Measurements from ENCODE around the gene SH3GLB2. TPM values are rescaled to one million over a fixed set of nuclear protein-coding genes. Genes with fewer than 3 reads are reported as not detected.
"Not testable (repeated sequence)": the region's sequence is repeated elsewhere in the genome, so short reads cannot be mapped to it uniquely, and the experiment has no call there.

Gene SH3GLB2
- polyA plus RNA-seq, 1 donor from 2014 or later, result 27.7 TPM

- not testable (repeated sequence) for H3K9me3 Mint-ChIP-seq, H3K4me3 Mint-ChIP-seq, H3K4me1 Mint-ChIP-seq, H3K27me3 Mint-ChIP-seq, H3K27ac Mint-ChIP-seq, H3K36me3 Mint-ChIP-seq
These were observed 24.0 kb downstream of the SH3GLB2 start for GRCh38 chr9:129004173-129004572.

GRCh38 chr9:129002992-129003391 lies 25.1 kb downstream of the SH3GLB2 start:
- peak overlapping the region in 1 of 3 donors; percentile 46 for H3K27ac Mint-ChIP-seq
- no peak overlapping the region for H3K4me3 Mint-ChIP-seq
- H3K9me3 Mint-ChIP-seq, result no peaks in the 10 kb centered on the region
- H3K36me3 Mint-ChIP-seq, result peaks cover 4% of the 10 kb centered on the region
- H3K4me1 Mint-ChIP-seq, result peaks cover 1 to 4% (median 4%) of the 10 kb centered on the region in 3 donors
- H3K27me3 Mint-ChIP-seq, result no peaks in the 10 kb centered on the region

DNA sequence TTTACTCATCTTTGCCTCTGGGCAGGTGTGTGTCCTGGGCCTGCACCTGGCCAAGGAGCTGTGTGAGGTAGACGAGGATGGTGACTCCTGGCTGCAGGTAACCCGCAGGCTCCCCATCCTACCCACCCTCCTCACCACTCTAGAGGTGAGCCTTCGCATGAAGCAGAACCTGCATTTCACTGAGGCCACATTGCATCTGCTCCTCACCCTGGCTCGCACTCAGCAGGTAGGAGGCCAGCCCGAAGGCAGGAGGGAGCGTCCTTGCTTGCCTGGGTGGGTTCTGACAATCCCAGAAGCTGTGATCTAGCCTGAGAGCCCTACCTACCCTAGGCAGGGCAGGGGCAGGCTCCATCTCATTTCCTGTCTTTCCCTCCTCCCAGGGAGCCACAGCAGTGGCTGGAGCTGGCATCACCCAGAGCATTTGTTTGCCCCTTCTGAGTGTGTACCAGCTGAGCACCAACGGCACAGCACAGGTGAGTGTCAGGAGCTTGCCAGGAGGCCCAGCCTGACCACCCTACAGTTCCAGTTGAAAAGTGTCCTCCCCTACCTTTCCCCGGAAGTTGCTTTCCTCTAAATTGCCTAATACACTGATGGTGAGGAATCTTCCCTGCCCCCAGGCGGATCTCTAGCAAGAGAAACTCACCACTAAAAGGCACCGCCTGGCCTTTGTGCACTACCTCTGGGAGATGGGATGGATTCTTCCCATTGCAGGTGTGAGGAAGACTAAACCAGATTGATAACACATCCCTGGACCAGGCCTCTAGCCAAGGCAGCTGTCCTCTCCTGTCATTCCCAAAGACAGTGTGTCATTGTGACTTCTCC lies 26.4 kb downstream of the SH3GLB2 start:
- Mint-ChIP-seq H3K27ac (peak overlapping the region in 1 of 3 donors; percentile 82), H3K4me3 (no peak overlapping the region), H3K27me3 (no peaks in the 10 kb centered on the region), H3K9me3 (no peaks in the 10 kb centered on the region), H3K4me1 (peaks cover 1 to 3% (median 1%) of the 10 kb centered on the region in 3 donors), H3K36me3 (peaks cover 2% of the 10 kb centered on the region)

- H3K9me3 Mint-ChIP-seq, result no peaks in the 10 kb centered on the region
- no peak overlapping the region for H3K4me3 Mint-ChIP-seq
- H3K4me1 Mint-ChIP-seq, result no peaks in the 10 kb centered on the region
- no peaks in the 10 kb centered on the region for H3K27me3 Mint-ChIP-seq
- H3K36me3 Mint-ChIP-seq, result peaks cover 3% of the 10 kb centered on the region
- H3K27ac Mint-ChIP-seq, result peak overlapping the region in 1 of 3 donors; percentile 53
These were observed 28.4 kb downstream of the SH3GLB2 start for GRCh38 chr9:128999581-129000206.

DNA sequence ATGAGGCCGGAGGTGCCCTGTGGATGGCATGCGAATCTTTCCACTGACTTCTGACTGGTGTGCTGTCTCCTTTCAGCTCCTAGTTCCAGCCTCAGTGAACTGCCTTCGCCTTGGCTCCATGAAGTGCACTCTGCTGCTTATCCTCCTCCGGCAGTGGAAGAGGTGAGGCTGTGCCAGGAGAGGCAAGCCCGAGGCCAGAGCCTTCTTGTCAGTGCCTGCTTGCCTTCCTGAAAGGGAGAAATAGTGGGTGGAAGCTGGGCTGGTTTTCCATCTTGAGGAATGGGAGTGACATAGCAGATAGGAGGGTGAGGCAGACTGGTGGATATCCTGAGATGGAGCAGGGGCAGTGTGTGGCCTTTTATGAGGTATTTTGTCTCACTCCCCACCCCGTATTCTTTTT lies 29.7 kb downstream of the SH3GLB2 start:
- H3K4me1 Mint-ChIP-seq, result no peaks in the 10 kb centered on the region
- no peaks in the 10 kb centered on the region for H3K27me3 Mint-ChIP-seq
- no peaks in the 10 kb centered on the region for H3K9me3 Mint-ChIP-seq
- H3K36me3 Mint-ChIP-seq, result peaks cover 6% of the 10 kb centered on the region
- no peak overlapping the region for H3K27ac Mint-ChIP-seq
- no peak overlapping the region for H3K4me3 Mint-ChIP-seq

- no peaks in the 10 kb centered on the region for H3K4me1 Mint-ChIP-seq
- H3K4me3 Mint-ChIP-seq, result no peak overlapping the region
- H3K36me3 Mint-ChIP-seq, result peaks cover 8% of the 10 kb centered on the region
- no peak overlapping the region for H3K27ac Mint-ChIP-seq
- H3K27me3 Mint-ChIP-seq, result no peaks in the 10 kb centered on the region
- no peaks in the 10 kb centered on the region for H3K9me3 Mint-ChIP-seq
These were observed 32.3 kb downstream of the SH3GLB2 start for GRCh38 chr9:128995791-128996190.

DNA sequence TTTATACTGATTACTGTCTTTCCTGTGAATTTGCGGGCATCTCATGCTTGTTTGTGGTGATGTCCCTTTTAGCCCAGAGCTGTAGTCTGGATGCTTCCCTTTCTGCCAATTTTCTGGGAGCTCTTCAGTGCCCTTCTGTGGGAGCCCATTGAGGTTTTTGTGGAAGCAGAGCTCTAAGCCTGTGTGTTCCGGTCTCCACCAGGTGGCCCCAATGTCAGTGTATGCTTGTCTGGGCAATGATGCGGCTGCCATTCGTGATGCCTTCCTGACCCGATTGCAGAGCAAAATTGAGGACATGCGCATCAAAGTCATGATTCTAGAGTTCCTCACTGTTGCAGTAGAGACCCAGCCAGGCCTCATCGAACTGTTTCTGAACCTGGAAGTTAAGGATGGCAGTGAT lies 35.1 kb downstream of the SH3GLB2 start:
- no peaks in the 10 kb centered on the region for H3K9me3 Mint-ChIP-seq
- no peak overlapping the region for H3K27ac Mint-ChIP-seq
- no peak overlapping the region for H3K4me3 Mint-ChIP-seq
- peaks cover 6% of the 10 kb centered on the region for H3K36me3 Mint-ChIP-seq
- H3K27me3 Mint-ChIP-seq, result no peaks in the 10 kb centered on the region
- H3K4me1 Mint-ChIP-seq, result no peaks in the 10 kb centered on the region

DNA sequence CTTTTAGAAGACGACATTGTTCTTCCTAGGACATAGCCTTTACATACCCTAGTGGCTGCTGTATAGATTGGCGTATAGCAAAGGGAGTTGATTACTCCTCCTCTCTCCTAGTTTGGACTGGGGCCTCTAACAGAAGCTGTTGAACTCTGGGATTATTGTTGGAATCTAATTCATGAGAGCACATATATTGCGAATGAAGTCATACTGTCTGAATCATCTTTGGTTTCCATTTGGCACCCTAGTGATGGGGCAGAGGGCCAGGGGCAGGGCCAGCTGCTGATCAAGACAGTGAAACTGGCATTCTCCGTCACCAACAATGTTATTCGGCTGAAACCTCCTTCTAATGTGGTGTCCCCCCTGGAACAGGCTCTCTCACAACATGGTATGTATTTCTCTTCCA lies 40.3 kb downstream of the SH3GLB2 start:
- Mint-ChIP-seq H3K4me1 (peaks cover 0 to 1% (median 0%) of the 10 kb centered on the region in 3 donors), H3K27ac (no peak overlapping the region), H3K9me3 (no peaks in the 10 kb centered on the region), H3K27me3 (no peaks in the 10 kb centered on the region), H3K36me3 (peaks cover 9% of the 10 kb centered on the region), H3K4me3 (no peak overlapping the region)

DNA sequence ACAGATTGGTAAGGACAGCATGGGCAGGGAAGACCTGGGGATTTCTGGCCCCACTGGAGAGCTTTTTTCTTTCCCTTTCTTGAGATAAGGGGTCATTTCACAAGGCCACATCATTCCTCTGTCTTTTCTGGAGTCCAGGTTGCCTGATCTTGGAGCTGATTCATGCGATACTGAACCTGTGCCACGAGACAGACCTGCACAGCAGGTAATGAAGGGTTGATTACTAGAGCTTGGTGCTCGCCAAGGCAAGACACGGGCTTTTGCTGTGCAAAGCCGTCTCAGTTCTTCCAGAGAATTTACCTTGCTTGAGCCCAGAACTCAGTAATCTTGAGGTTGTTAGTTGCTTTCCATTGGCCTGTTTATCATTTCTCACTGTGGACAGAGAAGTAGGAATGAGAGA lies 41.5 kb downstream of the SH3GLB2 start:
- Mint-ChIP-seq H3K36me3 (peaks cover 7% of the 10 kb centered on the region), H3K4me3 (no peak overlapping the region), H3K27ac (peak overlapping the region in 2 of 3 donors; percentile 19 to 39), H3K4me1 (peaks cover 0 to 1% (median 0%) of the 10 kb centered on the region in 3 donors), H3K9me3 (no peaks in the 10 kb centered on the region), H3K27me3 (no peaks in the 10 kb centered on the region)

DNA sequence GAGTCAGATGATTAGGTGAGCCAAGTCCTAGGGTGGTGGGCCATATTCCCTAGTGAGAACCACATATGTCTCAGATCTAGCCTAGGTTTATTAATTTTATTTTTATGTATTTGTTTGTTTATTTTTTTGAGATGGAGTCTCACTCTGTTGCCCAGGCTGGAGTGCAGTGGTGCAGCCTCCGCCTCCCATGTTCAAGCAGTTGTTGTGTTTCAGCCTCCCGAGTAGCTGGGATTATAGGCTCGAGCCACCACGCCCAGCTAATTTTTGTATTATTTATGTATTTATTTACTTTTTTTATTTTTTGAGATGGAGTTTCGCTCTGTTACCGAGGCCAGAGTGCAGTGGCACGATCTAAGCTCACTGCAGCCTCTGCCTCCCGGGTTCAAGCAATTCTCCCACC lies 44.6 kb downstream of the SH3GLB2 start:
- H3K4me1 Mint-ChIP-seq, result peaks cover 0 to 1% (median 0%) of the 10 kb centered on the region in 3 donors
- no peak overlapping the region for H3K27ac Mint-ChIP-seq
- no peaks in the 10 kb centered on the region for H3K9me3 Mint-ChIP-seq
- H3K27me3 Mint-ChIP-seq, result no peaks in the 10 kb centered on the region
- no peak overlapping the region for H3K4me3 Mint-ChIP-seq
- H3K36me3 Mint-ChIP-seq, result peaks cover 9% of the 10 kb centered on the region

- no peaks in the 10 kb centered on the region for H3K27me3 Mint-ChIP-seq
- peaks cover 6% of the 10 kb centered on the region for H3K36me3 Mint-ChIP-seq
- no peaks in the 10 kb centered on the region for H3K4me1 Mint-ChIP-seq
- no peak overlapping the region for H3K27ac Mint-ChIP-seq
- no peaks in the 10 kb centered on the region for H3K9me3 Mint-ChIP-seq
- H3K4me3 Mint-ChIP-seq, result no peak overlapping the region
These were observed 49.0 kb downstream of the SH3GLB2 start for GRCh38 chr9:128979111-128979510.

- Mint-ChIP-seq H3K9me3 (no peaks in the 10 kb centered on the region), H3K36me3 (peaks cover 5% of the 10 kb centered on the region), H3K27me3 (no peaks in the 10 kb centered on the region), H3K4me1 (no peaks in the 10 kb centered on the region), H3K27ac (no peak overlapping the region), H3K4me3 (no peak overlapping the region)
These were observed 55.2 kb downstream of the SH3GLB2 start for GRCh38 chr9:128972956-128973355.

GRCh38 chr9:128969491-128969890 lies 58.6 kb downstream of the SH3GLB2 start:
- H3K36me3 Mint-ChIP-seq, result peaks cover 5% of the 10 kb centered on the region
- H3K27me3 Mint-ChIP-seq, result no peaks in the 10 kb centered on the region
- no peaks in the 10 kb centered on the region for H3K9me3 Mint-ChIP-seq
- no peak overlapping the region for H3K4me3 Mint-ChIP-seq
- H3K4me1 Mint-ChIP-seq, result no peaks in the 10 kb centered on the region
- peak overlapping the region in 1 of 3 donors; percentile 50 for H3K27ac Mint-ChIP-seq

- H3K27me3 Mint-ChIP-seq, H3K4me1 Mint-ChIP-seq, H3K27ac Mint-ChIP-seq, H3K9me3 Mint-ChIP-seq, H3K36me3 Mint-ChIP-seq, H3K4me3 Mint-ChIP-seq: not testable (repeated sequence)
These were observed 66.7 kb downstream of the SH3GLB2 start for GRCh38 chr9:128961403-128961802.
